Endodermal cell (in vitro differentiated cells): ENCODE measurements around the gene HOXB5. TPM values are rescaled to one million over a fixed set of nuclear protein-coding genes. Genes with fewer than 3 reads are reported as not detected.
A peak's percentile ranks its signal among the peaks of the same experiment; 100 is the strongest.

Experiments used
- DNase-seq: peaks from one replicate; pipeline ENCODE4 v3.0.0-alpha.2; 2017
- H3K27ac ChIP-seq: 2 replicates; pipeline ENCODE4 v1.5.1; 2013; ENCODE audit warnings: mild to moderate bottlenecking, low read depth, low read length, moderate library complexity
- H3K27me3 ChIP-seq: 2 replicates; pipeline ENCODE4 v1.6.1; 2013; ENCODE audit warnings: mild to moderate bottlenecking, low read length, moderate library complexity; ENCODE audit not compliant: insufficient read depth, control insufficient read depth, poor library complexity, severe bottlenecking
- H3K36me3 ChIP-seq: 2 replicates; pipeline ENCODE4 v1.7.0; 2013; ENCODE audit warnings: mild to moderate bottlenecking, low read length, moderate library complexity; ENCODE audit not compliant: control insufficient read depth, insufficient read depth
- H3K4me1 ChIP-seq: one replicate; pipeline ENCODE4 v1.7.0; 2013; ENCODE audit warnings: low read length; ENCODE audit not compliant: control insufficient read depth, insufficient read depth
- H3K4me3 ChIP-seq: 2 replicates; pipeline ENCODE4 v1.5.1; 2013; ENCODE audit warnings: mild to moderate bottlenecking, low read length, moderate library complexity
- H3K9ac ChIP-seq: 2 replicates; pipeline ENCODE4 v1.6.1; 2013; ENCODE audit warnings: mild to moderate bottlenecking, low read length, moderate library complexity; ENCODE audit not compliant: poor library complexity, severe bottlenecking; ENCODE audit errors: extremely low read depth
- H3K9me3 ChIP-seq: 2 replicates; pipeline ENCODE4 v1.6.1; 2013; ENCODE audit warnings: mild to moderate bottlenecking, low read length, moderate library complexity; ENCODE audit not compliant: control insufficient read depth
- H3K27ac Mint-ChIP-seq: 2 replicates; pipeline ENCODE4 v1.8.0; 2020; ENCODE audit warnings: mixed read lengths
- H3K27me3 Mint-ChIP-seq: 2 replicates; pipeline ENCODE4 v1.8.0; 2021; ENCODE audit warnings: mild to moderate bottlenecking, mixed read lengths; ENCODE audit not compliant: insufficient read depth
- H3K36me3 Mint-ChIP-seq: 2 replicates; pipeline ENCODE4 v1.8.0; 2020; ENCODE audit warnings: low read depth, mixed read lengths
- H3K4me1 Mint-ChIP-seq: 2 replicates; pipeline ENCODE4 v1.8.0; 2020; ENCODE audit warnings: mixed read lengths
- H3K4me3 Mint-ChIP-seq: 2 replicates; pipeline ENCODE4 v1.8.0; 2020; ENCODE audit warnings: mild to moderate bottlenecking, moderate library complexity, mixed read lengths
- H3K9me3 Mint-ChIP-seq: 2 replicates; pipeline ENCODE4 v1.8.0; 2020; ENCODE audit warnings: mild to moderate bottlenecking, mixed read lengths
- CTCF ChIP-seq: fragments of 200-600 bp; sonication (generic); conservative IDR thresholded peaks from 2 replicates; pipeline ENCODE4 v1.5.0; 2021; ENCODE audit warnings: antibody characterized with exemption, mild to moderate bottlenecking
- WGBS, 2 experiments: methylation state at CpG; one replicate each; pipeline versions ENCODE4 v1.1.5 to v1.1.7; 2013; ENCODE audit warnings: missing lambda C conversion rate in 2 of 2, mixed read lengths in 1 of 2; ENCODE audit not compliant: insufficient coverage in 1 of 2, insufficient read length in 1 of 2; 5-methylcytosine and 5-hydroxymethylcytosine counted together
- total RNA-seq, 2 donors: library from RNA; stranded (reverse); fragmentation: NEBNext Ultra II Directional in 1 of 2; extraction: Animal tissue kit (Norgen Biotek cat#: 25700) in 1 of 2; gene quantifications; 2 replicates in 1 of 2; 3 replicates in 1 of 2; pipeline ENCODE4 v1.2.1, GENCODE V29; 2021

HOXB5 gene
- total RNA-seq, 2 donors from 2014 or later = not detected

- peak overlapping the region; percentile 54 for H3K4me3 ChIP-seq
- H3K36me3 ChIP-seq = no peaks in the 10 kb centered on the region
- no peak overlapping the region for H3K27ac Mint-ChIP-seq
- peaks cover 100% of the 10 kb centered on the region for H3K27me3 Mint-ChIP-seq
- no peak for DNase-seq
- H3K27me3 ChIP-seq = peaks cover 99% of the 10 kb centered on the region
- H3K9ac ChIP-seq = no peak overlapping the region
- no peak for TF ChIP-seq CTCF
- no peak overlapping the region for H3K4me3 Mint-ChIP-seq
- H3K36me3 Mint-ChIP-seq = no peaks in the 10 kb centered on the region
- H3K9me3 Mint-ChIP-seq = no peaks in the 10 kb centered on the region
- WGBS, 2 experiments = 25 to 77% methylated on average over 2 to 16 of the region's 18 CpGs
- peaks cover 18% of the 10 kb centered on the region for H3K4me1 ChIP-seq
- H3K9me3 ChIP-seq = no peaks in the 10 kb centered on the region
- H3K27ac ChIP-seq = peak overlapping the region; percentile 65
- peaks cover 21% of the 10 kb centered on the region for H3K4me1 Mint-ChIP-seq
Observed at GRCh38 chr17:48549914-48550501, 43.6 kb downstream of the HOXB5 start.

GRCh38 chr17:48549281-48549630 is 44.3 kb downstream of the HOXB5 start:
- H3K4me3 ChIP-seq = no peak overlapping the region
- no peak overlapping the region for H3K9ac ChIP-seq
- Mint-ChIP-seq H3K27me3 (peaks cover 100% of the 10 kb centered on the region), H3K27ac (no peak overlapping the region), H3K4me3 (no peak overlapping the region), H3K4me1 (peaks cover 16% of the 10 kb centered on the region), H3K9me3 (no peaks in the 10 kb centered on the region), H3K36me3 (no peaks in the 10 kb centered on the region)
- peak overlapping the region; percentile 12 for H3K27ac ChIP-seq
- H3K36me3 ChIP-seq = no peaks in the 10 kb centered on the region
- H3K27me3 ChIP-seq = peaks cover 99% of the 10 kb centered on the region
- peaks cover 15% of the 10 kb centered on the region for H3K4me1 ChIP-seq
- no peak for TF ChIP-seq CTCF
- DNase-seq = no peak
- no peaks in the 10 kb centered on the region for H3K9me3 ChIP-seq
- WGBS, 2 experiments = 0 to 26% methylated on average over 1 to 3 of the region's 3 CpGs

GRCh38 chr17:48548523-48549280 is 44.9 kb downstream of the HOXB5 start:
- no peak for DNase-seq
- peaks cover 99% of the 10 kb centered on the region for H3K27me3 ChIP-seq
- no peaks in the 10 kb centered on the region for H3K36me3 ChIP-seq
- H3K4me1 ChIP-seq = peaks cover 14% of the 10 kb centered on the region
- H3K27ac ChIP-seq = peak overlapping the region; percentile 95
- Mint-ChIP-seq H3K9me3 (no peaks in the 10 kb centered on the region), H3K27me3 (peaks cover 100% of the 10 kb centered on the region), H3K4me1 (peaks cover 19% of the 10 kb centered on the region), H3K27ac (no peak overlapping the region), H3K4me3 (no peak overlapping the region), H3K36me3 (no peaks in the 10 kb centered on the region)
- TF ChIP-seq CTCF = no peak
- WGBS, 2 experiments = 16% methylated on average over 3 to 5 of the region's 6 CpGs
- H3K9me3 ChIP-seq = no peaks in the 10 kb centered on the region
- H3K4me3 ChIP-seq = peak overlapping the region; percentile 2
- no peak overlapping the region for H3K9ac ChIP-seq
